Stimulated activated CD8-positive, alpha-beta memory T cell treated with anti-CD3 and anti-CD28 coated beads, Interleukin-7, amount 100 ng/mL, for 48 hours (primary cell): ENCODE data around the gene CDCA5.

ENCODE experiments used
- DNase-seq, 2 donors: peaks; one replicate each; pipeline ENCODE4 v3.0.0-alpha.2; 2020; ENCODE audit warnings: low read depth in 1 of 2; ENCODE audit errors: extremely low read depth in 1 of 2

Gene CDCA5

DNA sequence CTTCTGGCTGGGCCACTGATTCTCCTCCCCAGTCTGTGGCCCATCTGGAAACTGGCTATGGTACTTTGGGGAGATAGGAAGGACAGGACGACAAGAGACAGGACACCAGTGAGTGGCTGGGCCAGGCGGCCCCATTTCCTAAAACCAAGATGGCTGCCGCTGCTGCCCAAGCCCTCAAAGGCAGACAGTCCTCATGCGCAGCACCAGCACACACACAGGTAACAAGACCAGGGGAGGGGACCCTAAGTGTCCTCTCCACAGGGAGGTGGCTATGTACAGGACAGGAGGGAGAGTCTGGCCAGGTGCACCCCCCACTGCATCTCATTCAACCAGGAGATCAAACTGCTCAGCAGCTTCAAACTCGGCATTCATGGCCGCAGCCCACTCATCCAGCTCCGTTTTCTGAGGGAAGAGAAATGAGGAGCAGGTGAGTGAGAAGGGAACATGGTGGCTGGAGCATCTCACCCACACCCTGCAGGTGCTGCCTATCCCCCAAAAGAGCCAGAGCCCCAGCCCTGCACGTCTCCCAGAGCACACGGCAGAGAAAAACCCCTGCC is 5.0 kb downstream of the CDCA5 start:
- DNase-seq: no peak

DNA sequence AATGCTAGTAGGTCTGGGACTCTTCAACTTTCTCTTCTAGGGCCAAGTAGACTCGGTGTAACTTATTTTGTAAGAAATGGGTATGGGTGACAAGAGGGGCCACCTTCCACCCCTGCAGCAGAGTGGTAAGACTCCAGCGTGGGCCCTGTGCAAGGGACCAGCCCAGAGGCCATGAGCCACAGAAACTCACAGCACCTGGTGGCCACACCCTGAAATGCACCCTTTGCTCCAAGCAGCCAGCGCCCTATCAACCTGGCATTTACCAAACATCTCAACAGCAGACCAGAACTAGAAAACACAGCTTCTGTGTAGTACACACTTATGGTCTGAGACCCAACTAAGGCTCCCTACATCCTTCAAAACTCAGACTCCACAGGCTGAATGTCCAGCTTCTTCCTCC is 5.7 kb downstream of the CDCA5 start:
- DNase-seq: peak; percentile 21 to 34

DNA sequence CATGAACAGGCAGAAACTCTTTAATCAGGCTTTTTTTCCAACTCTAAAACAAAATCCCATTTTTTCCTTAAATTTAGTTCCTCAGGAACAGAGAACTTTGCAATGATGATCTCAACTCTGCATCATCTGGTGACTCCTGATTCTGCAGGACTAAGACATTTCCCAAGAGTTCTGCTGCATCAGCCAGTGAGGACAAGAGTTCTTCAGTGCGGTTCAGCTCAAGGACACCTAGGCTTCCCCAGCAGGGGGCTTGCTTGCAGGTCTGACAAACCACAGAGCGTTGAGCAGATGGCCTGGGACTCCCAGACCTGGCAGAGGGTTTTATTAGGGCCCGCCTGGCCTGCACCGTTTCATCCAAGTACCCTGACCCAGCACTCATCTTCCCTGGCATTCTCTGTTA is 6.4 kb downstream of the CDCA5 start:
- no peak for DNase-seq

DNA sequence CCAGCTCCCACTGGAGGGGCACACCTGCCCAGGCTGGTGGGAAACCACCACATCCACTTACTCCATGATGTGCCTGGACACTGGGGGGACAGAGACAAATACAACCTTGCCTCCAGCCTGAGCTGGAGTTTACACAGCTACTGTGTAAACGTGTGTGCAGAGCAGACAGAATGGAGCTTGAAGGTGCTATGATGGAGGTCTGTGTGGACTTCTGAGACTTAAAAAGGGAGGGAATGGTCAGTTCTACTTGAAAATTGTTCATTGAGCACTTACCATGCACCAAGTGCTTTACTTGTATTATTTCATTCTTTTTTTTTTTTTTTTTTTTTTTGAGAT is 11.2 kb downstream of the CDCA5 start:
- no peak for DNase-seq

DNA sequence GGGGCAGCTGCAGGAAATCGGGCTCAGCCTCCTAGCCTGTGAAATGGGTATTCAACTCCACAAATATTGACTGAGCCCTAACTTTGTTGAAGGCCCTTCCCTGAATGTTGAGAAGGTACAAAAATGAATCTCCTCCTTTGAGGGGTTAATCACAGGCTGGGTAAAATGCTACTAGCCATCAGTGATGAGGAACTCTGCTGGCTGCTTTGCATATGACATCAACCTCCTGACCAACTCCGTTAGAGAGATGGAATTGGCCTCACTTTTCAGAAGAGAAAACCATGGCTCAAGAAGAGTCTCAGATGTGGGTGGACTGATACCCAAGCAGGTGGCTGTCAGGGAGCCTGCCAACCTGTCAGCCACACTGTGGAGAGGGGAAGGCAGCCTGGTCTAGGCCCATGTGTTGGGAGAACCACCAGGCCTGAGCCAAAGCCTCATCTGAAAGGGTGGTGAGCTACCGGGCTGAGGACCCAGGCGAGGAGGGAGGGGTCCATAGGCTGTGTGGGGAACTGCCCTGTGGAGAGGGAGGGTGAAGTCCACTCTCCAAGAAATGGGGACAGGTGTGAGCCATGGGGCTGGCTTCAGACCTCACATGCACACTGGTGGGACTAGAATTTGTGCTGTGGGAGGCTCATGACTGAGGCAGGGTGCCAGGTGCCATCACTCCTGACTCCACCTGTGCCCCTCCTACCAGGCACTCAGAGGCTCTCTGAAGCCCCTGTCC is 11.8 kb downstream of the CDCA5 start:
- no peak for DNase-seq

DNA sequence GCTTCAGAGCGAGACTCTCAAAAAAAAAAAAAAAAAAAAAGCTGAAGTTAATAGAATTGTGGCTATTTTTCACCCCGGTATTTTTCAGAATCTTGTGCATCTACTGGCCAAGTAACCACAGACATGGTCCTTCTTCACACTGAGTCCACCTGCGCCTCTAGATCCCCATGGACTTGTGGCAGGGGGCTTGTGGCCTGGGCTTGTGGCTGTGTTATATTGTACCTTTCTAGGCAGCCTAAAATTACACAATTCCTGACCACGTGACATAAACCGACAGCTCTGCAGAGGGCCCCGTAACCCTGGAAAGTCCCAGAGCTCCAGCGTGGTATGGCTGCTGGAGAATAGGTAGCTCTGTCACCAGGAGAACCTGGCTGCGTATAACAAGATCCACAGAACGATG is 14.6 kb downstream of the CDCA5 start:
- no peak for DNase-seq

DNA sequence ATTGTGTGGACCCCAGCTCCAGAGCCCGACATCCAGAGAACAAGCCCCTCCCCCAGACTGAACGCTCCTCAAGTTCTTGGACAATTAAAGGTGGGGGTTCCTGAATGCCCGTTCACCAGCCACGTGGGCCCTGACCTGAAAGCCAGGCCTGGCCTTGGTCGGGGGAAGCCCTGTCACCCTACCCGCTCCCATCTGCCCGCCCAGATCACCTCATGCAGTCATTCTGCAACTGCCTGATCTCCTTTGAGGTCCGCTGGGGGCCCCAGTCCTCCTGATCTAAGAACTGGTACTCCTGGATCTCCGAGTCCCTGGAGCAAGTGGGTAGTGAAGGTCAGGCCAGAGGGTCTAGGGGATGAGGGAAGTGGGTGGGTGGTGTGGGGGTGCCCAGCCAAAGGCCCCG is 16.4 kb downstream of the CDCA5 start:
- DNase-seq: no peak

DNA sequence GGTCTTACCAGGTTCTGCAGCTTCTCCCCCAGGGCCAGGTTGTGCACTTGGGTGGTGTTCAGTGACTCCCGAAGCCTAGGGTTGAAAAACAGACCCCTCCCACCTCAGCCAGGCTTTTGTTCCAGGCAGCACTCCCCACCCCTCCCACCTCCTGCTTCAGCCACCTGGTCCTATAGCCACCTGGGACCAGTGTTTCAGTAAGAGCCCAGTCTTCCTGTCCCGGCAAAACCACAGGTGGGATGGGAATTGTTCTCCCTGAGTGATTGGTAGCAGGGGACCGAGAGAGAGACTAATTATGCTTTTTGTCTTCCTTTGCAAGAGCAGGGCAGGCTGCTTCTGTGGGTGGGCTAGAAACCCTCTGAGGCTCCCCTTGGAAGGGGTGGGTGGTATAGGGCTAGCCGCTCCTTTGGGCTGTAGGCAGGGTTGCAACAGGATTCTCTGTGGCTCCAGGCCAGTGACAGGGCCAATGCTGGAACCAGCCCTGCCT is 17.0 kb downstream of the CDCA5 start:
- DNase-seq: no peak

DNA sequence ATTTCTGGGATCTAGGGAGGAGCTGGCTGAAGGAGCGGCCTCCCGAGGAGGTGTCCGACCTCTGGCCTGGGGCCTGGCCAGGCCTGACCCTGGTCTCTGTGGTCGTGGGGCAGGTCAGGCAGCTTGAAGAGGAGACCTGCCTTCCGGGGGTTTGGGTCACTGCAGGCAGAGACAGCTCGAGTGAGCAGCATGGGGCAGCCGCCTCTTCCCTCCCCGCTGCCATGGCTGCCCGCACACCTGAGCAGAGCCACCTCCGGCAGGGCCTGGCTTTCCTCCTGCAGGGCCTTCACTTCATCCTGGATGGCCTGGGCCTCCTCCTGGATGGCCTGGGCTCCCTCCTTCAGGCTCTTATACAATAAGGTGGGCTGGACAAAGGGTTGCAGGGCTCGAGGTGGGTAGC is 17.5 kb downstream of the CDCA5 start:
- no peak for DNase-seq

DNA sequence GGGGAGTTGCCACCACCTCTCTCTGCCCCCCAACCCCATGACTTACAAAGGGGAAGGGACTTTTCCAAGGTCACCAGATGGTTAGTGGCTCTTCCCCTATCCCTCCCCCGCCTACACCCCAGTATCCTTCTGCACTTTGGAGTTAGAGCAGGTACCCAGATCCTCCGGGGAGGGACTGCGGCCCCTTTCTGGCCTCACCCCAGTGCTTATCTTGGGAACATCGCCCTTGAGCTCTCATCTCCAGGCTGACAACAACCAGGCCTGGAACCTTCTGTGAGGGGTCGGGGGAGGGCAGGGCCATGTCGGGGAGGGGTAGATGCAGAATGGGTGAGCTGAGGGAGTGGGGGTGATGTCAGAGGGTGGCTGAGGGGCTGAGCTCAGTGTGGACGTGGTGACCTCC is 18.0 kb downstream of the CDCA5 start:
- no peak for DNase-seq

DNA sequence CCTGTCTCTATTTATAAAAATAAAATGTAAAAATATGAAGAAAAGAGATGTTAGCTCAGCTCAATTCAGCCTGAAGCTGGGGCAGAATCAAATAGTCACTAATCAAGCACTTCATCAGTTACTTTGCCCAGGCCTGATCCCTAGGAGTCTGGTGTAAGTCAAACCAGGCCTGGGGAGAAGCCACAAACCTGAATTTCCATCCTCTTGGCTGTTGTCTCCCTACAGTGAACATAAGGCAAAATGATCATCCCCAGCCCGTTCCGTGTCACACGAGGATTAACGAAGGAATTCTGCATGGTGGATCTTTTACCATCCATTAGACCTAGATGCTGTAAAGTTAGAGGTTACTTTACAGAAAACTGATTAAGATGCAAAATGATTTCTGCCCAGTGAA is 19.0 kb downstream of the CDCA5 start:
- DNase-seq: no peak

DNA sequence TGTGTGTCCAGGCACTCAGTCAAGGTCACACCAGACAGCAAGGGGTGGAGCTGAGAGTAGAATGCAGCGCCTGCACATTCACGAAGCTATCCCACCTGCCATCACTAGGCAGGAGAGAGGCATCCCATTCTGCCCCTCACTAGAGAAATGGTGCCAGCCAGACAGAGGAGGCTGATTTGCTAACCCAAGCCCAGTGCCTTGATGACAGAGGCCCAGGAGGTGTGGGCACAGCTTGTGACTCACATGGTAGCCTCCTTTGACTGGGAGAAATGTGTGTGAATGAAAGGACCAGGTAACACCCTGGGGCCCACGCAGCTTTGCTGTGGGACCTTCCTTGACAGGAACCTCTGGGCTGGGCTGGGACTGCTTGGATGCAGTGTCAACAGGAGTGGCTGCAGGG is 20.3 kb downstream of the CDCA5 start:
- DNase-seq: no peak

DNA sequence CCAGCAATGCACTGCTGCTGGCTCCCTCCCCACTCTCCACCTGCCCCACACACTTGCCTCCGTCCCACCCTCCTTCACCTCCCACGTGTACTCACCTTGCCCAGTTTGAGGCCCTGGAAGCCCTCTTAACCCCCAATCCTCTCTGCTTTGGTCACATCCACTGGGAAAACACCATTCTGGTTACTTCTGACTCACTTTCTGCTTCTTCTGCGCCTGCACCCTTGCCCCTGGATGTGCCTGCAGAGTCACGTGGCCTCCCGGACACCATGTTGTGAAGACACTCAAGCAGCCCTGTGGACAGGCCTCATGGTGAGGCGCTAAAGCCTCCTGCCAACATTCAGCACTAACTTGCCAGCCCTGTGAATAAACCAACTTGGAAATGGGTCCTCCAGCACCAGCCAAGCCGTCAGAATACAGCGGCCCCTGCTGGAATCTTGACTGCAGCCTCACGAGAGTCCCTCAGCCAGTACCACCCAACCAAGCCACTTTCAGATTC is 22.9 kb downstream of the CDCA5 start:
- no peak for DNase-seq

DNA sequence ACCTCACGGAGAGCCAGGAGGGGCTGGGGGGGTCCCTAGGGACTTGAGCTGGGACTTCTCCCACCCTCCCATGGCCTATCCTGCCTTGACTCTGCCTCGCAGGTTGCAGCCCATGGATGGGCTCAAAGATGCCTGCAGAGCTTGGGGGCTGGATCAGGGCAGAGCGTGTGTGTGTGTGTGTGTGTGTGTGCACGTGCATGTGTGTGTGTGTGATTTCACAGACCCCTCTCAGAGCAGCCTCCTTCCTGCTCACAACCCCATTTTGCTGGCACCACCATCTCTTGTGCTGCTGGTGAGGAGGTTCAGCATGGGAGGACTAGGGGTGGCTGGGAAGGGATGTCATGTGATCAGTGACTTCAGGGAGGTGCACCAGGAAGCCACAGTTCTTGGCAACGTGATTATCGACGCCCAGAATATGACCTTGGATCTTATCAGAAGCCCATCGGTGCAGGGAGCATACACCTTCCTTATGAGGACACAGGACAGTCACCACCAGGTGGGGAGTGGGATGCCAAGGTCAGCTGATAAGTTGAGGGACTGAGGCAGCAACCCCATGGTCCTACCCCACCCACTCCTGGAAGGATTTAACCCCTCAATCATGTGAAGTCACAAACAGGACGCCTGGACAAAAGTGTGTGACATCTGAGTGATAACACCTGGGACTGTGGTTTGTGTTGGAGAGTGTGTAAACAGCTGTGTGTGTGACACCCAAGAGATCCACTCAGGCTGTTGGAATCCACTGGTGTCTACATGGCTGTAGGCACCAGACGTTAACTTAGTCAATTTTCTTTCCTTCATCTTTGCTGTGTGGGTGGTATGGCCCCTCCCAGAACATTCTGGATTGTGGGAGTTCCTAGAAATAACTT is 23.6 kb downstream of the CDCA5 start:
- no peak for DNase-seq

DNA sequence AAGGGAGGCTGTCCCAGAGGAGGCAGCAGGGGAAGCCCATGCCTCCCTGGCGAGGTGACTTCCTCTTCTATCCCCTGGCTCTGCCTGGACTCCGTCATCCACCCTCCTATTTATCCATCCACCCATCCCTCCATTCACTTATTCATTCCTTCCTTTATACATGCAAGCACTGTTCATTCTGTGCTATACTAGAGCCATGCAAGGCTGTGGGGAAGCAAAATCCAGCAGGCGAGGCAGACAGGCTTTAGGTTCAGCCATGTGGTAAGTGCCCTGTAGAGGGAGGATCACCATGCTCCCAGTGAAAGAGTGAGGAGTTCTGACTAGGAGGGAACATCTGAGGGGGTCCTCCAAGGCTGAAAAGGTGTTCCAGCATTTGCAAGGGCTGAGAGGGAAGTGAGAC is 24.3 kb downstream of the CDCA5 start:
- DNase-seq: no peak

DNA sequence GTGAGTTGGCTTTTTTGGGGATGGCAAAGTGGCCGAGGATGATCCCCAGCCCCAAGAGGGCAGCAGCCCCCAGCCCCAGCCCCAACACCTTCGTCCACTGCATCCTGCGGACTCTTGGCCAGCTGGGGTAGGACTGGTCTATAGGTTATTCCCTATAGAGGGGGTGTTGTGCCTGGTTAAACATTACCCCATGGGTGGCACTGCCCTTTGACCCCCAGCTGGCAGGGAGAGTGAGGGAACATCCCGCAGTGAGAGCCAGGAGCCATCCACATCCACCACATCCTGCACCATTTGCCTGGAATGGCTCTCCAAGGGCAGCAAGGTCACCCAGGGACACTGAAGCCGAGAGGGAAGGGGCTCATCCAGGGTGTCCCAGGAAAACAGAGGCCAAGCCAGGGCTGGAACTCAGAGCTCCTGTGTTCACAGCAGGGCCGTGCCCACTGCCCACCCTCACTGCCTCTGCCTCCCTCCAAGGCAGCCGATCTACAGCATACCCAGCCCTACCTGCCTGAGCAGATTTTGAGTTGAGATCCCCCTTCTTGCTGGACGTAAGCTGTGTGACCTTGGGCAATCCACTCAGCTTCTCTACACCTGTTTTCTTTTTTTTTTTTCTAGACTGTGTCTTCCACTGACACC is 25.3 kb downstream of the CDCA5 start, which contains the start of gene NAALADL1:
TSS of gene NAALADL1 (minus strand) at position 135 of the 636 bp plus-strand sequence. CDS start at position 103, 32 bp downstream.
- DNase-seq: no peak

DNA sequence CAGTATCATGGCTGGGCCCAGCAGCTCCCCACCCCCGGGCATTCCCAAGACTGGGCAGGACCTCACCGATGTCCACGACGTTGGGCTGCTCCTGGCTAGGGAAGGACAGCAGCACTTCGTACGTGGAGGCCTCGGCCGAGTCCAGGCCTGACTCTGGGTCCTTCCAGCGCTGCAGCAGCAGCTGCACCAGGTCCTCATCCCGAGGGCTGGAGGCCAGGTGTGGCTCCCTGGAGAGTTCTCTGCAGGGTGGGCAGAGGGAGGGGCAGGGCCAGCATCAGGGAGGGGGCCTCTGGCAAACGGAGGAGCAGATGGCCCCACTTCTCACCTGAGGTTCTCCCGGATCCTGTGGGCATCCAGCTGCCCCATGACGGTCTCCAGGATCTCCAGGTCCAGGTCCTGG is 25.8 kb downstream of the CDCA5 start:
- DNase-seq: no peak

DNA sequence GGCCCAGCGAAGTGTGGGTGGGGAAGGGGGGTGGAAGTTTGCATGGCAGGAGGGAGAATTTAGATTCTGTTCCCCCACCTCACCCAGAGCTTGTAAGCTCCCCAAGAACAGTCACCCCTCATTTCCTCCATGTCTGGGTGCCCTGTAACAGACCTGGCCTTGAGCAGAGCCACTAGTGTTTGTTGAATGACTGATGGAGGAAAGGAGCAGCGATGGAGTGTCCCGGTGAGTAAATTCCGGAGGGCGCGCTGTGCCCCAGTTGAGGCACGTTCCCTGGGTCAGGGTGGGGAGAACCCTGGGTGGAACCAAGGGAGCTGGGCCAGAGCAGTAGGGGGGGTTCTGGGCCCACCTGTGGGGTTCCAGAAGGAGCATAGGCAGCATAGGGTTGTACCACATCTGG is 26.3 kb downstream of the CDCA5 start:
- DNase-seq: no peak

DNA sequence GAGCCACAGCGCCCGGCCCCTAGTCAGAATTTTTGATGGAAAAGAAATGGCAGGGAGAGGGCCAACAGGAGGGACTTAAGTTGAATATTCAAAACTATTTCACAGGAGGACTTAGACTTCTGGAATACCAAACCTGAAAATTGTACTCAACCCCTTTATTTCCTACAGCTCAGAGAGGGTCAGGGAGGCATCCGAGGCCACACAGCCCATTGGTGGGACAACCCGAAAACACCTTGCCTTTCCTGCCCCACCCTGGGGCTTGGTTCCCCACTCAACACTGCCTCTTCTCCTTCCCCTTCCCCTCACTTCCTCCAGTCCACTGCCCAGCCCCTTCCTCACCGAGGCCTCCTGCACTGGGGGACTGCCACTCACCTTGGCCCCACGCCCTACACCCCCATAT is 26.8 kb downstream of the CDCA5 start:
- no peak for DNase-seq

DNA sequence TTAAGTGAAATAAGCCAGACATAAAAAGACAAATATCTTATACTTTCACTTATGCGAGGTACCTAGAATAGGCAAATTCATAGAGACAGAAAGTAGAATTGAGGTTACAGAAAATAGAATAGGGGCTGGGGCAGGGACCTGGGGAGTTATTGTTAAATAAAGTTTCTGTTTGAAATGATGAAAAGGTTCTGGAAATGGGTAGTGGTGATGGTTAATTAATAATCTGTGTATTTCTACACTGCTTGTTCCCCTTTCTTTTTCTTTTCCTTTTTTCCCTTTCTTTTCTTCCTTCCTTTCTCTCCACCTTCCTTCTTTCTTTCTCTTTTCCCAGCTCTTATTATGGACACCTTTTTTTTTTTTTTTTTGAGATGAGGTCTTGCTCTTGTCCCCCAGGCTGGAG is 28.3 kb downstream of the CDCA5 start:
- DNase-seq: no peak

DNA sequence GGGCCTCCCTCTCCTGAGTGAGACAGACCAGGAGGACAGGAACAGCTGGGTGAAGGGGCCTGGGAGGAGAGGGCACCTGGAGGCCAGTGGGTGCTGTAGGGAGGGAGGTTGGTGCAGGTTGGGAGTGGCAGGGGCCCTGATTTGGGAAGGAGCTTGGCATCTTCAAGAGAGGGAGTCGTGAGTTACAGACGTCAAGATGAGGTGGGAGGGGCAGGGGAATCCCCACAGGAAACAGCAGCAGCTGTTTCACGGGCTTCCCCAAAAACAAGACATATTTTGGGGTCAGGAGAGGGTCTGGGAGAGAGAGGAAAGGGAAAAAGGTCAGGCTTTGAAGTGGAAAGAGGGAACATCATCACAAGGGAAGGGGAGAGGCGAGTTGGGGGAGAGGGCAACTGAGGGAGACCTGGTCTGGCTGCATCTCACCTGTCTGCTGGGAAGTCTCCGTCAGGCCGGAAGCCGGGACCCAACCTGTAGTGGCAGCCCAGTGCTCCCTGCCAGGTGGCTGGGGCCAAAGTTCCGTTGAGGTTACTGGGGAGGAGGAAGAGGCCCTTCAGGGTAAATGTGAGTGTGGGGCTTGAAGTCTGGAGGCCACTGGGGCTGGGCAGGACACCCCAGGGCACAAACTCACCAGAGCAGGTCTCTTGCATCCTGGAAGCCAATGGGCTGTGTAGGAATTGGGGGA is 29.9 kb downstream of the CDCA5 start:
- no peak for DNase-seq
